HEK293 (cell line): ENCODE data around the gene DNHD1.

Experiments used
- CTCF ChIA-PET: fragments of 350-600 bp; formaldehyde crosslinking; extraction: SDS; loops from one replicate; lab custom pipeline; 2021; ENCODE audit warnings: antibody characterized with exemption; lab: Yijun Ruan, JAX
- POLR2A ChIA-PET: fragments of 300-600 bp; formaldehyde crosslinking; extraction: SDS; loops from one replicate; lab custom pipeline; 2020; ENCODE audit warnings: antibody characterized with exemption, inconsistent platforms; lab: Yijun Ruan, JAX
- H3K27ac ChIP-seq: fragments of 200-500 bp; sonication (Bioruptor generic); 2 replicates; pipeline ENCODE4 v1.5.1; 2014; ENCODE audit warnings: low read depth, low read length, control low read depth, inconsistent platforms; ENCODE audit errors: extremely low read depth
- H3K36me3 ChIP-seq, 2 experiments: fragments of 200-500 bp in 1 of 2; sonication (Bioruptor generic) in 1 of 2; 1 replicate in 1 of 2; 2 replicates in 1 of 2; pipeline ENCODE4 v1.5.1; 2014 to 2017; ENCODE audit warnings: inconsistent platforms in 2 of 2, low read length in 2 of 2; ENCODE audit not compliant: control insufficient read depth in 2 of 2, insufficient read depth in 1 of 2
- H3K4me1 ChIP-seq: fragments of 200-500 bp; sonication (Bioruptor generic); 2 replicates; pipeline ENCODE4 v1.5.1; 2014; ENCODE audit warnings: mild to moderate bottlenecking, low read length, inconsistent platforms; ENCODE audit not compliant: control insufficient read depth, insufficient read depth
- H3K4me3 ChIP-seq: 2 replicates; pipeline ENCODE4 v1.5.1; 2011; ENCODE audit warnings: low read depth, mild to moderate bottlenecking, control low read depth, low read length, moderate library complexity
- H3K9me3 ChIP-seq: fragments of 200-500 bp; sonication (Bioruptor generic); 2 replicates; pipeline ENCODE4 v1.5.1; 2014; ENCODE audit warnings: low read depth, low read length, inconsistent platforms; ENCODE audit not compliant: control insufficient read depth, insufficient read depth
- GLIS1 ChIP-seq: fragments of 450-650 bp; formaldehyde crosslinking; IDR thresholded peaks from 2 replicates; pipeline ENCODE4 v1.5.1; 2016; ENCODE audit warnings: missing biosample characterization, missing genetic modification characterization
- KLF7 ChIP-seq: fragments of 450-650 bp; formaldehyde crosslinking; IDR thresholded peaks from 2 replicates; pipeline ENCODE4 v1.5.1; 2016; ENCODE audit warnings: missing biosample characterization, missing genetic modification characterization, borderline replicate concordance
- REST ChIP-seq: fragments of 450-650 bp; formaldehyde crosslinking; IDR thresholded peaks from 2 replicates; pipeline ENCODE4 v1.5.1; 2016; ENCODE audit warnings: missing biosample characterization, missing genetic modification characterization
- SCRT1 ChIP-seq: fragments of 450-650 bp; formaldehyde crosslinking; IDR thresholded peaks from 2 replicates; pipeline ENCODE4 v1.5.1; 2016; ENCODE audit warnings: missing biosample characterization, missing genetic modification characterization, borderline replicate concordance
- SP2 ChIP-seq: fragments of 450-650 bp; formaldehyde crosslinking; IDR thresholded peaks from 2 replicates; pipeline ENCODE4 v1.5.1; 2016; ENCODE audit warnings: missing biosample characterization, missing genetic modification characterization
- TRIM28 ChIP-seq: IDR thresholded peaks from 2 replicates; pipeline ENCODE4 v1.6.1; 2011; ENCODE audit warnings: low read length, control low read depth, borderline replicate concordance
- ZBTB11 ChIP-seq: fragments of 450-650 bp; formaldehyde crosslinking; conservative IDR thresholded peaks from 2 replicates; pipeline ENCODE4 v1.5.1; 2016; ENCODE audit warnings: low read depth, missing biosample characterization, missing genetic modification characterization
- ZBTB17 ChIP-seq: fragments of 450-650 bp; formaldehyde crosslinking; IDR thresholded peaks from 2 replicates; pipeline ENCODE4 v1.5.1; 2016; ENCODE audit warnings: missing biosample characterization, missing genetic modification characterization
- ZFP3 ChIP-seq: fragments of 450-650 bp; formaldehyde crosslinking; IDR thresholded peaks from 2 replicates; pipeline ENCODE4 v1.5.1; 2016; ENCODE audit warnings: low read depth, missing biosample characterization, missing genetic modification characterization
- ZNF10 ChIP-seq: fragments of 450-650 bp; formaldehyde crosslinking; IDR thresholded peaks from 2 replicates; pipeline ENCODE4 v1.5.1; 2017; ENCODE audit warnings: missing biosample characterization, missing genetic modification characterization
- ZNF112 ChIP-seq: fragments of 450-650 bp; formaldehyde crosslinking; IDR thresholded peaks from 2 replicates; pipeline ENCODE4 v1.5.0; 2017; ENCODE audit warnings: missing biosample characterization, missing genetic modification characterization
- ZNF140 ChIP-seq: fragments of 450-650 bp; formaldehyde crosslinking; IDR thresholded peaks from 2 replicates; pipeline ENCODE4 v1.5.1; 2016; ENCODE audit warnings: missing biosample characterization, missing genetic modification characterization
- ZNF174 ChIP-seq: fragments of 450-650 bp; formaldehyde crosslinking; IDR thresholded peaks from 2 replicates; pipeline ENCODE4 v1.5.0; 2017; ENCODE audit warnings: missing biosample characterization, mild to moderate bottlenecking, missing genetic modification characterization
- ZNF24 ChIP-seq: fragments of 450-650 bp; formaldehyde crosslinking; IDR thresholded peaks from 2 replicates; pipeline ENCODE4 v1.5.1; 2016; ENCODE audit warnings: missing biosample characterization, missing genetic modification characterization
- ZNF274 ChIP-seq, 2 experiments: fragments of 200-500 bp in 1 of 2; fragments of 450-650 bp in 1 of 2; sonication (Bioruptor generic) in 1 of 2; formaldehyde crosslinking in 1 of 2; IDR thresholded peaks; 2 replicates each; pipeline versions ENCODE4 v1.5.1 to v1.6.1; 2014 to 2016; ENCODE audit warnings: borderline replicate concordance in 1 of 2, inconsistent platforms in 1 of 2, low read length in 1 of 2, missing biosample characterization in 1 of 2, missing genetic modification characterization in 1 of 2
- ZNF335 ChIP-seq: fragments of 450-650 bp; formaldehyde crosslinking; conservative IDR thresholded peaks from 2 replicates; pipeline ENCODE4 v1.5.1; 2016; ENCODE audit warnings: missing biosample characterization, missing genetic modification characterization
- ZNF362 ChIP-seq: fragments of 450-650 bp; formaldehyde crosslinking; IDR thresholded peaks from 2 replicates; pipeline ENCODE4 v1.5.1; 2016; ENCODE audit warnings: missing biosample characterization, missing genetic modification characterization
- ZNF48 ChIP-seq: fragments of 450-650 bp; formaldehyde crosslinking; IDR thresholded peaks from 2 replicates; pipeline ENCODE4 v1.5.1; 2016; ENCODE audit warnings: missing biosample characterization, missing genetic modification characterization
- ZNF555 ChIP-seq: fragments of 450-650 bp; formaldehyde crosslinking; conservative IDR thresholded peaks from 2 replicates; pipeline ENCODE4 v1.5.1; 2017; ENCODE audit warnings: missing biosample characterization, mild to moderate bottlenecking, missing genetic modification characterization, inconsistent platforms
- ZNF621 ChIP-seq: fragments of 450-650 bp; formaldehyde crosslinking; IDR thresholded peaks from 2 replicates; pipeline ENCODE4 v1.5.1; 2017; ENCODE audit warnings: missing biosample characterization, missing genetic modification characterization
- ZNF629 ChIP-seq: fragments of 450-650 bp; formaldehyde crosslinking; IDR thresholded peaks from 2 replicates; pipeline ENCODE4 v1.5.1; 2017; ENCODE audit warnings: missing biosample characterization, missing genetic modification characterization
- ZNF677 ChIP-seq: fragments of 450-650 bp; IDR thresholded peaks from 2 replicates; pipeline ENCODE4 v1.5.0; 2018; ENCODE audit warnings: missing biosample characterization, mild to moderate bottlenecking, missing genetic modification characterization, moderate library complexity
- ZNF707 ChIP-seq: fragments of 450-650 bp; formaldehyde crosslinking; IDR thresholded peaks from 2 replicates; pipeline ENCODE4 v1.5.1; 2016; ENCODE audit warnings: missing biosample characterization, missing genetic modification characterization
- ZNF843 ChIP-seq: fragments of 450-650 bp; formaldehyde crosslinking; IDR thresholded peaks from 2 replicates; pipeline ENCODE4 v1.5.1; 2016; ENCODE audit warnings: missing biosample characterization, missing genetic modification characterization
- ZXDB ChIP-seq: fragments of 450-650 bp; formaldehyde crosslinking; IDR thresholded peaks from 2 replicates; pipeline ENCODE4 v1.5.1; 2016; ENCODE audit warnings: missing biosample characterization, missing genetic modification characterization

DNHD1 gene

GRCh38 chr11:6459099-6459450 is 38.0 kb upstream of the DNHD1 start (continued):
- no peak for TF ChIP-seq ZNF362 (tag by site-specific recombination)
- no peak for TF ChIP-seq ZNF274 (IDR thresholded peaks at IDR 0.05; ENCODE audit: low read length)
- TF ChIP-seq ZNF274 (tag by site-specific recombination; IDR thresholded peaks at IDR 0.05; ENCODE audit: borderline replicate concordance), result no peak
- TF ChIP-seq ZNF629, result no peak
- TF ChIP-seq KLF7 (tag by site-specific recombination), result no peak

- CTCF ChIA-PET, result interaction anchor here (0.6 to 2.4 kb wide), 8 partner anchors 19 to 90 kb away, joined by 3 to 12 read pairs (median 4); no protein-coding TSS in a partner anchor
- POLR2A ChIA-PET, result interaction anchor here (0.8 to 1.7 kb wide), 6 partner anchors 13 to 234 kb away, joined by 3 to 40 read pairs (median 8); partner anchors contain the start of genes APBB1, ARFIP2, FHIP1B and SMPD1
- H3K9me3 ChIP-seq, result no peaks in the 10 kb centered on the region
- H3K4me1 ChIP-seq, result no peaks in the 10 kb centered on the region
- H3K27ac ChIP-seq, result no peak overlapping the region
- H3K36me3 ChIP-seq, result peaks cover 0 to 19% of the 10 kb centered on the region in 2 experiments; a peak in 1 of 3 replicates
- no peak overlapping the region for H3K4me3 ChIP-seq
- no peak for TF ChIP-seq ZFP3 (tag by site-specific recombination)
- TF ChIP-seq ZBTB17, result peak; percentile 29
- no peak for TF ChIP-seq ZNF843 (tag by site-specific recombination)
- TF ChIP-seq GLIS1 (tag by site-specific recombination), result peak; percentile 59
- peak; percentile 94 for TF ChIP-seq ZXDB
- no peak for TF ChIP-seq ZNF707 (tag by site-specific recombination)
- no peak for TF ChIP-seq ZNF555 (tag by site-specific recombination)
- no peak for TF ChIP-seq ZNF140 (tag by site-specific recombination)
- TF ChIP-seq ZNF112 (tag by site-specific recombination), result no peak
- no peak for TF ChIP-seq TRIM28
- TF ChIP-seq SCRT1, result no peak
- peak; percentile 81 for TF ChIP-seq ZNF24 (tag by site-specific recombination)
- TF ChIP-seq ZNF10, result peak; percentile 51; the same call in 1 of the 2 replicates
- no peak for TF ChIP-seq REST (tag by site-specific recombination)
- TF ChIP-seq ZNF677 (tag by site-specific recombination), result no peak
- TF ChIP-seq SP2 (tag by site-specific recombination), result peak; percentile 79
- TF ChIP-seq ZNF48 (tag by site-specific recombination), result no peak
- peak; percentile 42; the same call in 1 of the 2 replicates for TF ChIP-seq ZBTB11 (tag by site-specific recombination)
- no peak for TF ChIP-seq ZNF174 (tag by site-specific recombination)
- peak; percentile 81 for TF ChIP-seq ZNF335 (tag by site-specific recombination)
- no peak for TF ChIP-seq ZNF621
Observed at GRCh38 chr11:6468712-6469495, 28.2 kb upstream of the DNHD1 start.
